Neural cell (in vitro differentiated cells): ENCODE data around the gene ACAA1. TPM values are rescaled to one million over a fixed set of nuclear protein-coding genes. Genes with fewer than 3 reads are reported as not detected.

ENCODE experiments used
- H2AFZ ChIP-seq: fragments of 200-600, 300-800 bp; sonication (generic), shearing (Covaris generic); 2 replicates; pipeline ENCODE4 v1.6.0; 2014; ENCODE audit warnings: low read depth, mild to moderate bottlenecking, antibody characterized with exemption, low read length, moderate library complexity
- H3F3A ChIP-seq: fragments of 200-600 bp; shearing (Covaris generic); 2 replicates; pipeline ENCODE4 v1.6.1; 2016; ENCODE audit warnings: mild to moderate bottlenecking, moderate library complexity, mixed read lengths, antibody characterized with exemption, low read length; ENCODE audit not compliant: insufficient read depth, poor library complexity, severe bottlenecking
- H3K27ac ChIP-seq: fragments of 200-600, 300-800 bp; sonication (generic), shearing (Covaris generic); 2 replicates; pipeline ENCODE4 v1.5.1; 2014; ENCODE audit warnings: mild to moderate bottlenecking, low read length, moderate library complexity
- H3K27me3 ChIP-seq: fragments of 300-800, 200-600 bp; sonication (generic), shearing (Covaris generic); 2 replicates; pipeline ENCODE4 v1.6.0; 2014; ENCODE audit warnings: mild to moderate bottlenecking, low read depth, low read length, moderate library complexity; ENCODE audit not compliant: insufficient read depth
- H3K36me3 ChIP-seq: fragments of 300-800, 200-600 bp; sonication (generic), shearing (Covaris generic); 2 replicates; pipeline ENCODE4 v1.5.1; 2014; ENCODE audit warnings: mild to moderate bottlenecking, antibody characterized with exemption, low read length, moderate library complexity; ENCODE audit not compliant: insufficient read depth
- H3K4me2 ChIP-seq: fragments of 300-800, 200-600 bp; sonication (generic), shearing (Covaris generic); 2 replicates; pipeline ENCODE4 v1.6.0; 2014; ENCODE audit warnings: mild to moderate bottlenecking, low read length
- H3K4me3 ChIP-seq: fragments of 300-800, 200-600 bp; sonication (generic), shearing (Covaris generic); 2 replicates; pipeline ENCODE4 v1.5.1; 2014; ENCODE audit warnings: mild to moderate bottlenecking, low read length, moderate library complexity
- H3K79me2 ChIP-seq: fragments of 200-600 bp; shearing (Covaris generic); replicated peaks from 2 replicates; pipeline ENCODE4 v1.6.0; 2014; ENCODE audit warnings: mild to moderate bottlenecking, low read length, moderate library complexity; ENCODE audit not compliant: insufficient read depth
- H3K9ac ChIP-seq: fragments of 300-800, 200-600 bp; sonication (generic), shearing (Covaris generic); 2 replicates; pipeline ENCODE4 v1.6.1; 2016; ENCODE audit warnings: mild to moderate bottlenecking, low read length, mixed read lengths
- H3K9me2 ChIP-seq: fragments of 200-600 bp; shearing (Covaris generic); 2 replicates; pipeline ENCODE4 v1.6.1; 2016; ENCODE audit warnings: mild to moderate bottlenecking, low read length, mixed read lengths; ENCODE audit not compliant: insufficient read depth
- H3K9me3 ChIP-seq: fragments of 200-600, 300-800 bp; sonication (generic), shearing (Covaris generic); 2 replicates; pipeline ENCODE4 v1.6.1; 2016; ENCODE audit warnings: mild to moderate bottlenecking, mixed run types, low read length, moderate library complexity, mixed read lengths
- H4K20me1 ChIP-seq: fragments of 200-600 bp; shearing (Covaris generic); 2 replicates; pipeline ENCODE4 v1.6.1; 2016; ENCODE audit warnings: mild to moderate bottlenecking, mixed run types; ENCODE audit not compliant: insufficient read depth
- EP300 ChIP-seq: fragments of 450-650 bp; conservative IDR thresholded peaks from 2 replicates; pipeline ENCODE4 v1.6.1; 2014; ENCODE audit warnings: antibody characterized with exemption, mild to moderate bottlenecking, moderate library complexity; ENCODE audit not compliant: poor library complexity, severe bottlenecking
- EZH2 ChIP-seq: fragments of 200-600, 300-800 bp; shearing (Covaris generic), sonication (generic); IDR thresholded peaks from 2 replicates; pipeline ENCODE4 v1.6.1; 2014; ENCODE audit warnings: antibody characterized with exemption, low read length, borderline replicate concordance, mild to moderate bottlenecking; ENCODE audit not compliant: insufficient read depth, poor library complexity, severe bottlenecking
- MXI1 ChIP-seq: fragments of 450-650 bp; conservative IDR thresholded peaks from 2 replicates; pipeline ENCODE4 v1.6.1; 2014; ENCODE audit warnings: antibody characterized with exemption, mild to moderate bottlenecking; ENCODE audit not compliant: poor library complexity, severe bottlenecking
- POLR2AphosphoS5 ChIP-seq: IDR thresholded peaks from 2 replicates; pipeline ENCODE4 v1.6.1; 2012
- RAD21 ChIP-seq: fragments of 450-650 bp; conservative IDR thresholded peaks from 2 replicates; pipeline ENCODE4 v1.6.1; 2014; ENCODE audit warnings: antibody characterized with exemption, mild to moderate bottlenecking, moderate library complexity
- SMC3 ChIP-seq: fragments of 450-650 bp; conservative IDR thresholded peaks from 2 replicates; pipeline ENCODE4 v1.6.1; 2014; ENCODE audit warnings: antibody characterized with exemption, mild to moderate bottlenecking, moderate library complexity; ENCODE audit not compliant: poor library complexity
- TAF1 ChIP-seq: IDR thresholded peaks from 2 replicates; pipeline ENCODE4 v1.6.1; 2012; ENCODE audit warnings: low read depth
- polyA plus RNA-seq: library from polyadenylated mRNA; depleted of rRNA; stranded (reverse); fragments of >200 nt; gene quantifications from 2 replicates; pipeline ENCODE4 v1.2.3, GENCODE V29; 2014
- TF ChIP-seq, protein P1 (sequence below): fragments of 450-650 bp; IDR thresholded peaks from 2 replicates; pipeline ENCODE4 v1.5.1; 2014; ENCODE audit warnings: antibody characterized with exemption, mild to moderate bottlenecking, moderate library complexity; ENCODE audit not compliant: poor library complexity, severe bottlenecking
- TF ChIP-seq, protein P2 (sequence below): IDR thresholded peaks from 2 replicates; pipeline ENCODE4 v1.6.1; 2012; ENCODE audit warnings: borderline replicate concordance

Gene ACAA1
- polyA plus RNA-seq, 1 donor from 2014 or later, result 59.1 TPM

DNA sequence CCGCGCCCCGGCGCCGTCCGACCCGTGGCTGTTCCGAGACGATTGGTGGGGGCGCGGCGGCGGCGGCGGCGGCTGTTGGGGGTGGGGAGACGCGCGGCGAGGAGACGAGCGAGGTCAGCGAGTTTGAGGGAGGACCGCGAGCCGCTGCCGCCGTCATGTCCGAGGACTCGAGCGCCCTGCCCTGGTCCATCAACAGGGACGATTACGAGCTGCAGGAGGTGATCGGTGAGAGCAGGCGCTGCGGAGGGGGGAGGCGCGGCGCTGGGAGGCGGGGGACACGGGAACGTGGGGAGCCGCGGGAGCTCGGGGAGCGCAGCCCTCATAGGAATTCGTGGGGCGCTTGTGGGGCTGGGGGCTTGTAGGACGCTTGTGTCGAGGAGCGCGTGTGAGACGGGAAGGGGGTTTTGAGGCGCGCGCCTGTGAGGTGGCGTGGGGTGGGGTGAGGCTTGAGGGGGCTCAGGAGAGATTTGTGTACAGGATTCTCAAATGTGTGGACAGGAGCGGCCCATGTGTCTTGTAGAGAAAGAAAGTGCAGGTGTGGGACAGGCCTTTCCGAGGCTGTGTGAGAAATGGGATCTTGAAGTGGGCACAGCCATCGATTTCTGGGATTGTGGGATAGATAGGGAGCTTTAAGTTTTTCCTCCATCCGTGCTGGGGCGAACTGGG, 28.9 kb upstream of the ACAA1 start:
- Histone ChIP-seq H3F3A (no peaks in the 10 kb centered on the region), H4K20me1 (no peaks in the 10 kb centered on the region), H3K4me2 (no peak overlapping the region), H3K9ac (peak overlapping the region; percentile 87), H3K36me3 (no peaks in the 10 kb centered on the region), H3K27ac (peak overlapping the region; percentile 97), H3K79me2 (peaks cover 37% of the 10 kb centered on the region), H3K27me3 (no peaks in the 10 kb centered on the region), H3K4me3 (peak overlapping the region; percentile 98), H3K9me3 (no peaks in the 10 kb centered on the region), H3K9me2 (no peaks in the 10 kb centered on the region), H2AFZ (peak overlapping the region; percentile 71)
- TF ChIP-seq RAD21, result no peak
- TF ChIP-seq, protein P1, sequence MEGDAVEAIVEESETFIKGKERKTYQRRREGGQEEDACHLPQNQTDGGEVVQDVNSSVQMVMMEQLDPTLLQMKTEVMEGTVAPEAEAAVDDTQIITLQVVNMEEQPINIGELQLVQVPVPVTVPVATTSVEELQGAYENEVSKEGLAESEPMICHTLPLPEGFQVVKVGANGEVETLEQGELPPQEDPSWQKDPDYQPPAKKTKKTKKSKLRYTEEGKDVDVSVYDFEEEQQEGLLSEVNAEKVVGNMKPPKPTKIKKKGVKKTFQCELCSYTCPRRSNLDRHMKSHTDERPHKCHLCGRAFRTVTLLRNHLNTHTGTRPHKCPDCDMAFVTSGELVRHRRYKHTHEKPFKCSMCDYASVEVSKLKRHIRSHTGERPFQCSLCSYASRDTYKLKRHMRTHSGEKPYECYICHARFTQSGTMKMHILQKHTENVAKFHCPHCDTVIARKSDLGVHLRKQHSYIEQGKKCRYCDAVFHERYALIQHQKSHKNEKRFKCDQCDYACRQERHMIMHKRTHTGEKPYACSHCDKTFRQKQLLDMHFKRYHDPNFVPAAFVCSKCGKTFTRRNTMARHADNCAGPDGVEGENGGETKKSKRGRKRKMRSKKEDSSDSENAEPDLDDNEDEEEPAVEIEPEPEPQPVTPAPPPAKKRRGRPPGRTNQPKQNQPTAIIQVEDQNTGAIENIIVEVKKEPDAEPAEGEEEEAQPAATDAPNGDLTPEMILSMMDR, result peak; percentile 13
- TF ChIP-seq SMC3, result no peak
- TF ChIP-seq MXI1, result peak; percentile 7
- TF ChIP-seq TAF1, result no peak
- TF ChIP-seq POLR2AphosphoS5, result no peak
- no peak for TF ChIP-seq EP300
- TF ChIP-seq, protein P2, sequence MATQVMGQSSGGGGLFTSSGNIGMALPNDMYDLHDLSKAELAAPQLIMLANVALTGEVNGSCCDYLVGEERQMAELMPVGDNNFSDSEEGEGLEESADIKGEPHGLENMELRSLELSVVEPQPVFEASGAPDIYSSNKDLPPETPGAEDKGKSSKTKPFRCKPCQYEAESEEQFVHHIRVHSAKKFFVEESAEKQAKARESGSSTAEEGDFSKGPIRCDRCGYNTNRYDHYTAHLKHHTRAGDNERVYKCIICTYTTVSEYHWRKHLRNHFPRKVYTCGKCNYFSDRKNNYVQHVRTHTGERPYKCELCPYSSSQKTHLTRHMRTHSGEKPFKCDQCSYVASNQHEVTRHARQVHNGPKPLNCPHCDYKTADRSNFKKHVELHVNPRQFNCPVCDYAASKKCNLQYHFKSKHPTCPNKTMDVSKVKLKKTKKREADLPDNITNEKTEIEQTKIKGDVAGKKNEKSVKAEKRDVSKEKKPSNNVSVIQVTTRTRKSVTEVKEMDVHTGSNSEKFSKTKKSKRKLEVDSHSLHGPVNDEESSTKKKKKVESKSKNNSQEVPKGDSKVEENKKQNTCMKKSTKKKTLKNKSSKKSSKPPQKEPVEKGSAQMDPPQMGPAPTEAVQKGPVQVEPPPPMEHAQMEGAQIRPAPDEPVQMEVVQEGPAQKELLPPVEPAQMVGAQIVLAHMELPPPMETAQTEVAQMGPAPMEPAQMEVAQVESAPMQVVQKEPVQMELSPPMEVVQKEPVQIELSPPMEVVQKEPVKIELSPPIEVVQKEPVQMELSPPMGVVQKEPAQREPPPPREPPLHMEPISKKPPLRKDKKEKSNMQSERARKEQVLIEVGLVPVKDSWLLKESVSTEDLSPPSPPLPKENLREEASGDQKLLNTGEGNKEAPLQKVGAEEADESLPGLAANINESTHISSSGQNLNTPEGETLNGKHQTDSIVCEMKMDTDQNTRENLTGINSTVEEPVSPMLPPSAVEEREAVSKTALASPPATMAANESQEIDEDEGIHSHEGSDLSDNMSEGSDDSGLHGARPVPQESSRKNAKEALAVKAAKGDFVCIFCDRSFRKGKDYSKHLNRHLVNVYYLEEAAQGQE, result no peak
- TF ChIP-seq EZH2, result no peak

DNA sequence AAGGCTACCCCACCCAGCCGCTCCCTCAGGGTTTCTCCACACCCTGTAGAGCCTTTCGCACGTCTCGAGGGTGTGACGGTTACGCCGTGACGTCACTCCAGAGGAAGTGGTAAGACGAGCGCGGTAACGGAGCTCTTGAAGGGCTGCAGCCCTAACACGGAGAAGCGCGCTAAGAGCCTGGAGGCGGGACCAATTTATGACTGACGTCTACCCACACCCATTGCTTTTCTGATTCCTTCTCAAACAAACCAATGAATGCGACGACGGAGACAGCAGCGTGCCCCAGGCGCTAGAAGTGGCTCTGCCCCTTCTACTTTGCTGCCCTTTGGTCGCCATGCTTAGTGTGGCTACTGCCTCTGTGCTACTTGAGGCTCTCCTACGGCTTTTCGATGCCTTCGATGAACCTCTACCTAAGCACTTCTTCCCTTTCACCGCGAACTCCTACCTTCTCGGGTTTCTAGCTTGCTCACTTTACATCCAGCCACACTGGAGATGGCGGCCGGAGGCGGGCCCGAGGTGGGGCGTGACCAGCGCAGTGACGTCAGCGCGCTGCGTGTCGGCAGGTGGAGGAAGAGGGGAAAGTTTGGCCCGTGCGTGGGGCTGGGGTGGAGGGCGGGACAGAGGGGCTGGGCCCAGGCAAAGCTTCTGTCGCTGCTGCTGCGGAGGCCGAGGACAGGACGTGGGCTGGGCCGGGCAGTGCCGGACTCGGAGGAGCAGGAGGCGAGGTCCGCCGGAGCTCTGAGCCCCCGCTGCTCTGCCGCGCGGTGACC, 28.2 kb upstream of the ACAA1 start, which contains the start of gene OXSR1:
OXSR1 (plus strand) TSS at position 586 of the 770 bp plus-strand sequence. CDS start 340 bp downstream, outside the sequence.
- peak within 1 kb of the TSS; percentile 43 for H3K4me2 ChIP-seq
- H3K9ac ChIP-seq, result peak within 1 kb of the TSS; percentile 87
- no peaks in the 10 kb centered on the region for H3K36me3 ChIP-seq
- H2AFZ ChIP-seq, result peak within 1 kb of the TSS; percentile 85
- peaks cover 33% of the 10 kb centered on the region for H3K79me2 ChIP-seq
- H3K27me3 ChIP-seq, result no peaks in the 10 kb centered on the region
- no peaks in the 10 kb centered on the region for H3K9me2 ChIP-seq
- peak within 1 kb of the TSS; percentile 98 for H3K4me3 ChIP-seq
- no peaks in the 10 kb centered on the region for H3F3A ChIP-seq
- H4K20me1 ChIP-seq, result no peaks in the 10 kb centered on the region
- peak within 1 kb of the TSS; percentile 97 for H3K27ac ChIP-seq
- no peaks in the 10 kb centered on the region for H3K9me3 ChIP-seq
- TF ChIP-seq, protein P2, result peak; percentile 80
- TF ChIP-seq RAD21 (peak; percentile 15), SMC3 (peak; percentile 39), TAF1 (peak; percentile 74), MXI1 (peak; percentile 78), EP300 (peak; percentile 43), POLR2AphosphoS5 (peak; percentile 95), EZH2 (no peak)
- TF ChIP-seq, protein P1, result no peak
